Psoas muscle (tissue), 8 donors: ENCODE data around the gene GYS2. TPM values are rescaled to one million over a fixed set of nuclear protein-coding genes. Genes with fewer than 3 reads are reported as not detected.

ENCODE experiments used
- ATAC-seq, 4 donors: fragments of 200-7000 bp; cut with Tn5 transposase; one replicate each; pipeline ENCODE4 v1.9.1; 2020; ENCODE audit warnings: moderate library complexity in 3 of 4, mild to moderate bottlenecking in 2 of 4
- DNase-seq, 2 donors: peaks; one replicate each; pipeline ENCODE4 v3.0.0-alpha.2; 2020
- H3K27ac ChIP-seq: fragments of 200-600 bp; one replicate; pipeline ENCODE4 v1.8.0; 2022
- H3K27me3 ChIP-seq, 3 donors: fragments of 200-600 bp in 1 of 3; one replicate each; pipeline versions ENCODE4 v1.6.1 to v1.8.0; 2013 to 2022; ENCODE audit warnings: low read length in 2 of 3, mild to moderate bottlenecking in 2 of 3, moderate library complexity in 1 of 3; ENCODE audit not compliant: insufficient read depth in 3 of 3
- H3K36me3 ChIP-seq, 2 donors: fragments of 200-600 bp in 1 of 2; one replicate each; pipeline versions ENCODE4 v1.6.1 to v1.8.0; 2013 to 2022; ENCODE audit warnings: low read depth in 1 of 2, mild to moderate bottlenecking in 1 of 2, moderate library complexity in 1 of 2; ENCODE audit not compliant: insufficient read depth in 1 of 2
- H3K4me1 ChIP-seq: fragments of 200-600 bp; one replicate; pipeline ENCODE4 v1.8.0; 2022
- H3K4me3 ChIP-seq: fragments of 200-600 bp; one replicate; pipeline ENCODE4 v1.8.0; 2022; ENCODE audit warnings: mild to moderate bottlenecking
- H3K9me3 ChIP-seq: fragments of 200-600 bp; one replicate; pipeline ENCODE4 v1.8.0; 2022
- CTCF ChIP-seq: fragments of 200-600 bp; IDR thresholded peaks from one replicate; pipeline ENCODE4 v1.8.0; 2022; ENCODE audit warnings: antibody characterized with exemption
- WGBS, 3 donors: extraction: QIAGEN DNeasy Blood & Tissue Kit; methylation state at CpG; one replicate each; pipeline versions ENCODE4 v1.1.6 to v1.1.7; 2013; 5-methylcytosine and 5-hydroxymethylcytosine counted together
- intact Hi-C, 2 donors: fragments of 100-400 bp; cut with DNase I; formaldehyde crosslinking; loops; one replicate each; pipeline versions ENCODE4 v1.11.0 to v1.14.2; 2022
- long read RNA-seq, 2 donors: library from polyadenylated mRNA; unstranded; transcript quantifications; one replicate each; pipeline ENCODE4 v2.0.0, GENCODE V29; 2021
- polyA plus RNA-seq, 3 donors: library from polyadenylated mRNA; stranded (reverse); fragments of 200-250 nt; gene quantifications; one replicate each; pipeline ENCODE4 v1.2.3, GENCODE V29; 2013
- total RNA-seq, 4 donors: library from RNA; stranded (reverse); fragmentation: NEBNext Ultra II Directional in 2 of 4; extraction: Animal tissue kit (Norgen Biotek cat#: 25700) in 2 of 4; gene quantifications; one replicate each; pipeline versions ENCODE4 v1.2.1 to v1.2.4, GENCODE V29; 2021 to 2023
- donor health status: healthy with polysubstance abuse.
- donor health status: DM: no; HTN: no; CAD: no; lungs with moderate emphysema.
- donor health status: Bipolar disorder and iron deficiency.
- donor health status: healthy.
- donor health status: DM: yes; HTN: yes; CAD: no.
- donor health status: DM: no; HTN: no; CAD: no.
- donor health status: DM: no; HTN: no; CAD: no.
- donor health status: DM: yes; HTN: yes; CAD: no.

The GYS2 gene
- total RNA-seq (under 1 TPM in 1 of 4 donors, not detected in 3; 0.09 TPM), polyA plus RNA-seq (under 1 TPM in 1 of 3 donors, not detected in 2; 0.03 TPM)
- long read RNA-seq, donor 1, result 0 reads
- long read RNA-seq, donor 2, result 0 reads

- intact Hi-C loops, result loop anchor here in 1 of 2 donors (5.0 kb wide), 1 partner anchor 78 kb away; no protein-coding TSS in a partner anchor
- Histone ChIP-seq H3K4me1 (no peaks in the 10 kb centered on the region), H3K9me3 (no peaks in the 10 kb centered on the region), H3K27me3 (no peaks in the 10 kb centered on the region), H3K4me3 (no peak within 1 kb of the TSS), H3K27ac (no peak within 1 kb of the TSS), H3K36me3 (no peaks in the 10 kb centered on the region)
- no peak for TF ChIP-seq CTCF
- DNase-seq (no peak), ATAC-seq (no peak)
- WGBS, 3 donors, result 59 to 64% (median 63%) methylated on average over 7 of the region's 7 CpGs
Measured at GRCh38 chr12:21604245-21605101, at the start of gene GYS2. TSS of gene GYS2 (minus strand) at chr12:21604847. CDS start at chr12:21604592, 255 bp downstream.

GRCh38 chr12:21651821-21652220, 47.2 kb upstream of the GYS2 start:
- intact Hi-C loops, result loop anchor here in 1 of 2 donors (10.0 kb wide), 1 partner anchor 207 kb away; no protein-coding TSS in a partner anchor
- peaks cover 5% of the 10 kb centered on the region for H3K4me1 ChIP-seq
- no peaks in the 10 kb centered on the region for H3K9me3 ChIP-seq
- WGBS, 3 donors, result 87 to 98% (median 93%) methylated on average over 1 of the region's 1 CpG
- H3K36me3 ChIP-seq, result peaks cover 22 to 53% of the 10 kb centered on the region in 2 donors
- H3K4me3 ChIP-seq, result no peak overlapping the region
- no peak for TF ChIP-seq CTCF
- DNase-seq (no peak), ATAC-seq (no peak)
- no peaks in the 10 kb centered on the region for H3K27me3 ChIP-seq
- no peak overlapping the region for H3K27ac ChIP-seq

GRCh38 chr12:21650997-21651396, 46.4 kb upstream of the GYS2 start:
- DNase-seq (no peak), ATAC-seq (no peak)
- TF ChIP-seq CTCF, result no peak
- Histone ChIP-seq H3K9me3 (no peaks in the 10 kb centered on the region), H3K4me1 (no peaks in the 10 kb centered on the region), H3K27me3 (no peaks in the 10 kb centered on the region), H3K4me3 (no peak overlapping the region), H3K27ac (no peak overlapping the region), H3K36me3 (peaks cover 23 to 61% of the 10 kb centered on the region in 2 donors)
- WGBS, 3 donors, result 95 to 100% (median 96%) methylated on average over 1 of the region's 1 CpG
- intact Hi-C loops, result loop anchor here in 1 of 2 donors (10.0 kb wide), 1 partner anchor 206 kb away; no protein-coding TSS in a partner anchor

GRCh38 chr12:21649034-21649433, 44.4 kb upstream of the GYS2 start:
- Histone ChIP-seq H3K9me3 (no peaks in the 10 kb centered on the region), H3K27me3 (no peaks in the 10 kb centered on the region), H3K4me3 (no peak overlapping the region), H3K36me3 (peaks cover 28 to 71% of the 10 kb centered on the region in 2 donors), H3K4me1 (no peaks in the 10 kb centered on the region), H3K27ac (no peak overlapping the region)
- DNase-seq, result no peak
- no peak for TF ChIP-seq CTCF
- ATAC-seq, result no peak
- 47 to 54% (median 48%) methylated on average over 3 of the region's 3 CpGs for WGBS, 3 donors
- intact Hi-C loops, result no loop called here
